ENCODE measurements around the gene RAD51B. TPM values are rescaled to one million over a fixed set of nuclear protein-coding genes. Genes with fewer than 3 reads are reported as not detected.

The RAD51B gene
- total RNA-seq, 1 experiment from 2014 or later = 8.5 TPM

- ATAC-seq (no peak), DNase-seq (ENCODE audit: low read depth, low spot score) (no peak)
- ChIA-PET CTCF (no interaction called here), POLR2A (no interaction called here)
- no peaks in the 10 kb centered on the region for H3K4me1 ChIP-seq (ENCODE audit: control insufficient read depth, insufficient read depth, low read length)
- in situ Hi-C loops (cut with HindIII; ENCODE audit: low pct_unique_long_range_greater_than_20kb, low sequenced_read_pairs) (no loop called here), intact Hi-C loops (cut with micrococcal nuclease; ENCODE audit: unreplicated experiment) (no loop called here)
- TF ChIP-seq CTCF (IDR thresholded peaks at IDR 0.05) (no peak), TCF7L2 (IDR thresholded peaks at IDR 0.05; ENCODE audit: low read depth, low read length) (no peak), POLR2AphosphoS5 (IDR thresholded peaks at IDR 0.05; ENCODE audit: low read depth, low read length) (no peak), REST (IDR thresholded peaks at IDR 0.05; ENCODE audit: insufficient read depth in 1 of 2, low read depth in 2 of 2, low read length in 1 of 2) (no peak), SIN3A (IDR thresholded peaks at IDR 0.05; ENCODE audit: borderline replicate concordance, insufficient read depth, low read depth, low read length) (no peak)
- H3K36me3 ChIP-seq (ENCODE audit: control insufficient read depth, insufficient read depth, low read length) = no peaks in the 10 kb centered on the region
- H3K4me3 ChIP-seq (ENCODE audit: low read depth in 2 of 2, low read length in 2 of 2) = no peak overlapping the region
- H3K27me3 ChIP-seq (ENCODE audit: control insufficient read depth, insufficient read depth, low read length) = no peaks in the 10 kb centered on the region
- no TSS peak for BruUV-seq (replicated peaks)
- H3K27ac ChIP-seq (ENCODE audit: low read length) = peak overlapping the region; percentile 34; the same call in 1 of the 2 replicates
- H3K9me3 ChIP-seq (ENCODE audit: control insufficient read depth, insufficient read depth, low read depth, low read length) = no peaks in the 10 kb centered on the region
Observed at GRCh38 chr14:68447581-68448251, 628.1 kb downstream of the RAD51B start.

- BruUV-seq (replicated peaks) = no TSS peak
- H3K4me1 ChIP-seq (ENCODE audit: control insufficient read depth, insufficient read depth, low read length) = no peaks in the 10 kb centered on the region
- in situ Hi-C loops (cut with HindIII; ENCODE audit: low pct_unique_long_range_greater_than_20kb, low sequenced_read_pairs) = no loop called here
- ChIA-PET CTCF (no interaction called here), POLR2A (no interaction called here)
- no peak overlapping the region for H3K4me3 ChIP-seq (ENCODE audit: low read depth in 2 of 2, low read length in 2 of 2)
- no peaks in the 10 kb centered on the region for H3K36me3 ChIP-seq (ENCODE audit: control insufficient read depth, insufficient read depth, low read length)
- no peak overlapping the region for H3K27ac ChIP-seq (ENCODE audit: low read length)
- intact Hi-C loops (cut with micrococcal nuclease; ENCODE audit: unreplicated experiment) = no loop called here
- no peak for DNase-seq (ENCODE audit: low read depth, low spot score)
- TF ChIP-seq POLR2AphosphoS5 (IDR thresholded peaks at IDR 0.05; ENCODE audit: low read depth, low read length) = no peak
- TF ChIP-seq TCF7L2 (IDR thresholded peaks at IDR 0.05; ENCODE audit: low read depth, low read length) = no peak
- TF ChIP-seq CTCF (IDR thresholded peaks at IDR 0.05) = no peak
- TF ChIP-seq REST (IDR thresholded peaks at IDR 0.05; ENCODE audit: insufficient read depth in 1 of 2, low read depth in 2 of 2, low read length in 1 of 2) = no peak
- no peak for TF ChIP-seq SIN3A (IDR thresholded peaks at IDR 0.05; ENCODE audit: borderline replicate concordance, insufficient read depth, low read depth, low read length)
- no peaks in the 10 kb centered on the region for H3K9me3 ChIP-seq (ENCODE audit: control insufficient read depth, insufficient read depth, low read depth, low read length)
- ATAC-seq = no peak
- H3K27me3 ChIP-seq (ENCODE audit: control insufficient read depth, insufficient read depth, low read length) = no peaks in the 10 kb centered on the region
Observed at GRCh38 chr14:68448252-68448902, 628.8 kb downstream of the RAD51B start.
